ENCODE results near the gene SORL1. TPM values are rescaled to one million over a fixed set of nuclear protein-coding genes. Genes with fewer than 3 reads are reported as not detected.
"Not testable (repeated sequence)": the region's sequence is repeated elsewhere in the genome, so short reads cannot be mapped to it uniquely, and the experiment has no call there.

Gene SORL1
- 197 and 232 TPM in 2 replicates for total RNA-seq (2014; rRNA removed; shearing (Covaris generic); ENCODE audit: low replicate concordance)

- Histone ChIP-seq H3K36me3 (ENCODE audit: insufficient read depth, low read length) (peaks cover 5% of the 10 kb centered on the region; the same call in 1 of the 2 replicates), H2AFZ (ENCODE audit: low read length) (no peak within 1 kb of the TSS), H3K9ac (ENCODE audit: low read length) (peak within 1 kb of the TSS; percentile 90), H3K4me1 (ENCODE audit: low read length) (peaks cover 86% of the 10 kb centered on the region), H3K79me2 (ENCODE audit: low read length) (peaks cover 70% of the 10 kb centered on the region), H3K4me2 (ENCODE audit: low read depth, low read length, poor library complexity, severe bottlenecking) (peak within 1 kb of the TSS; percentile 97), H3K9me3 (ENCODE audit: low read length) (no peaks in the 10 kb centered on the region), H3K27ac (ENCODE audit: low read length) (peak within 1 kb of the TSS; percentile 99), H3K4me3 (ENCODE audit: low read length) (peak within 1 kb of the TSS; percentile 82), H3K27me3 (ENCODE audit: low read length) (no peaks in the 10 kb centered on the region), H4K20me1 (ENCODE audit: insufficient read depth, low read depth, low read length) (no peaks in the 10 kb centered on the region), H3K9me2 (replicated peaks; ENCODE audit: insufficient read depth, low read length) (no peaks in the 10 kb centered on the region)
- peak; percentile 79 for DNase-seq
These were observed at the start of gene SORL1 for GRCh38 chr11:121451986-121452608. SORL1 (plus strand) TSS chr11:121452314; CDS start chr11:121452332, 18 bp downstream.

GRCh38 chr11:121405646-121406045 lies 46.5 kb upstream of the SORL1 start:
- Histone ChIP-seq H3K9me3 (ENCODE audit: low read length) (no peaks in the 10 kb centered on the region), H3K4me2 (ENCODE audit: low read depth, low read length, poor library complexity, severe bottlenecking) (peak overlapping the region; percentile 76), H3K9ac (ENCODE audit: low read length) (peak overlapping the region; percentile 64), H3K36me3 (ENCODE audit: insufficient read depth, low read length) (no peaks in the 10 kb centered on the region), H2AFZ (ENCODE audit: low read length) (no peak overlapping the region), H3K9me2 (replicated peaks; ENCODE audit: insufficient read depth, low read length) (no peaks in the 10 kb centered on the region), H3K79me2 (ENCODE audit: low read length) (no peaks in the 10 kb centered on the region), H3K27ac (ENCODE audit: low read length) (peak overlapping the region; percentile 99), H3K4me1 (ENCODE audit: low read length) (peaks cover 56% of the 10 kb centered on the region), H3K4me3 (ENCODE audit: low read length) (0 out of 2 replicates have a peak overlapping the region, but pooled peaks have one; percentile 41), H4K20me1 (ENCODE audit: insufficient read depth, low read depth, low read length) (no peaks in the 10 kb centered on the region), H3K27me3 (ENCODE audit: low read length) (no peaks in the 10 kb centered on the region)
- DNase-seq = no peak

DNA sequence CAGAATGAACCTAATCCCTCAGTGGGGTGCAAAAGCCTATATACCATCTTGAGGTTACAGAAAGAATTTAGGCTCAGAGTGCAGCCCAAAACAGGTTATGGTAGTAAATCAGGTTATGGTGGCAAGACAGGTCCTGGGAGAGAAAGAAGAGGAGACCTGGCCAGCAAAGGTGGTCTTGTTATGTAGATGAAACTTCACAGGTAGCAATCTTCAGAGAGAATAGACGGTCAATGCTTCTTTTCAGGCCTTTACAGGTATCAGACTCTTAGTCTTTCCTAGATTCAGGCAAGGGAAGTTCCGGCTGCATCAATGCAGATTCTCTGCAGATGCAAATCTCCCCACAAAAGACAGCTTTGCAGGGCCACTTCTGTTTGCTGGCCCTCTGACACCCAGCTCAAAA lies 45.8 kb upstream of the SORL1 start:
- DNase-seq = no peak

GRCh38 chr11:121408830-121409229 lies 43.3 kb upstream of the SORL1 start:
- Histone ChIP-seq H3K9me3 (ENCODE audit: low read length) (no peaks in the 10 kb centered on the region), H3K9me2 (replicated peaks; ENCODE audit: insufficient read depth, low read length) (no peaks in the 10 kb centered on the region), H3K4me1 (ENCODE audit: low read length) (peaks cover 53% of the 10 kb centered on the region), H3K4me3 (ENCODE audit: low read length) (no peak overlapping the region), H3K27ac (ENCODE audit: low read length) (peak overlapping the region; percentile 99), H3K36me3 (ENCODE audit: insufficient read depth, low read length) (no peaks in the 10 kb centered on the region), H3K79me2 (ENCODE audit: low read length) (no peaks in the 10 kb centered on the region), H4K20me1 (ENCODE audit: insufficient read depth, low read depth, low read length) (no peaks in the 10 kb centered on the region), H3K9ac (ENCODE audit: low read length) (peak overlapping the region; percentile 38; the same call in 1 of the 2 replicates), H3K27me3 (ENCODE audit: low read length) (no peaks in the 10 kb centered on the region), H2AFZ (ENCODE audit: low read length) (no peak overlapping the region), H3K4me2 (ENCODE audit: low read depth, low read length, poor library complexity, severe bottlenecking) (peak overlapping the region; percentile 56)
- peak; percentile 65 for DNase-seq

More for the DNA sequence above, 45.8 kb upstream of the SORL1 start:
- no peaks in the 10 kb centered on the region for H3K79me2 ChIP-seq (ENCODE audit: low read length)
- peak overlapping the region; percentile 76 for H3K4me2 ChIP-seq (ENCODE audit: low read depth, low read length, poor library complexity, severe bottlenecking)
- H3K9me3 ChIP-seq (ENCODE audit: low read length) = no peaks in the 10 kb centered on the region
- peak overlapping the region; percentile 41; the same call in 1 of the 2 replicates for H3K4me3 ChIP-seq (ENCODE audit: low read length)
- H4K20me1 ChIP-seq (ENCODE audit: insufficient read depth, low read depth, low read length) = no peaks in the 10 kb centered on the region
- no peaks in the 10 kb centered on the region for H3K36me3 ChIP-seq (ENCODE audit: insufficient read depth, low read length)
- H3K4me1 ChIP-seq (ENCODE audit: low read length) = peaks cover 56% of the 10 kb centered on the region
- H2AFZ ChIP-seq (ENCODE audit: low read length) = no peak overlapping the region
- no peaks in the 10 kb centered on the region for H3K27me3 ChIP-seq (ENCODE audit: low read length)
- no peaks in the 10 kb centered on the region for H3K9me2 ChIP-seq (replicated peaks; ENCODE audit: insufficient read depth, low read length)
- peak overlapping the region; percentile 64 for H3K9ac ChIP-seq (ENCODE audit: low read length)
- peak overlapping the region; percentile 99 for H3K27ac ChIP-seq (ENCODE audit: low read length)

- not testable (repeated sequence) for H3K27me3 ChIP-seq (ENCODE audit: low read length); H4K20me1 ChIP-seq (ENCODE audit: insufficient read depth, low read depth, low read length); H2AFZ ChIP-seq (ENCODE audit: low read length); H3K9ac ChIP-seq (ENCODE audit: low read length); H3K4me3 ChIP-seq (ENCODE audit: low read length); H3K9me2 ChIP-seq (replicated peaks; ENCODE audit: insufficient read depth, low read length); DNase-seq; H3K9me3 ChIP-seq (ENCODE audit: low read length); H3K4me2 ChIP-seq (ENCODE audit: low read depth, low read length, poor library complexity, severe bottlenecking); H3K79me2 ChIP-seq (ENCODE audit: low read length); H3K36me3 ChIP-seq (ENCODE audit: insufficient read depth, low read length)
- Histone ChIP-seq H3K27ac (ENCODE audit: low read length) (peak overlapping the region; percentile 99), H3K4me1 (ENCODE audit: low read length) (peaks cover 52% of the 10 kb centered on the region)
These were observed 42.1 kb upstream of the SORL1 start for GRCh38 chr11:121410041-121410440.

- H3K36me3 ChIP-seq (ENCODE audit: insufficient read depth, low read length); H3K4me2 ChIP-seq (ENCODE audit: low read depth, low read length, poor library complexity, severe bottlenecking); H3K27me3 ChIP-seq (ENCODE audit: low read length); H3K9me3 ChIP-seq (ENCODE audit: low read length); H4K20me1 ChIP-seq (ENCODE audit: insufficient read depth, low read depth, low read length); H3K9me2 ChIP-seq (replicated peaks; ENCODE audit: insufficient read depth, low read length); DNase-seq; H3K4me3 ChIP-seq (ENCODE audit: low read length); H3K9ac ChIP-seq (ENCODE audit: low read length); H2AFZ ChIP-seq (ENCODE audit: low read length); H3K79me2 ChIP-seq (ENCODE audit: low read length): not testable (repeated sequence)
- Histone ChIP-seq H3K4me1 (ENCODE audit: low read length) (peaks cover 40% of the 10 kb centered on the region), H3K27ac (ENCODE audit: low read length) (peak overlapping the region; percentile 42; the same call in 1 of the 2 replicates)
These were observed 40.8 kb upstream of the SORL1 start for GRCh38 chr11:121411330-121411729.

DNA sequence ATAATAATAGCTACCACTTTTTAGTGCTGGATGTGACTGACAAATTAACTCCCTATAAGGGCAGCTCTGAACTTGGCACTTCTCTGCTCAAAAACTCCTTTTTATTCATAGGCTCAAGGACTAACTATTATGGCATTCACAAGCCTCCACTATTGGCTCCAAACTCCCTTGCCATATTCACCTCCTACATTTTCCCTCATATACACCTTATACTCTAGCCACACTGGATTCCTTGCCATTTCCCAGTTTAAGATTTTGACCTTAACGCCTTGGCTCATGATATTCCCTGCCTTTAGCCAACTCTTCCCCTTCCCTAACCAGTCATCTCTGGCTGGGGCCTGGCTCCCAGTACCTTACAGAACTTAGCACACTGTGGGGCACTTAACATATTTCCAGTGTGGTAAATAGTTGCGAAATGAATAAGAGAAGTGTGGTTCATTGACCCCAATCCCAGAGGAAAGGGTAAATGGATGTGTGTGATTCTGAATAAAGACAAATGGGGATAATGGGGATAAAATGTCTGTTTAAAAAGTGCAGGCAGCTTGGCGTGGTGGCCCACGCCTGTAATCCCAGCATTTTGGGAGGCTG lies 40.0 kb upstream of the SORL1 start:
- Histone ChIP-seq H3K9ac (ENCODE audit: low read length) (no peak overlapping the region), H3K9me3 (ENCODE audit: low read length) (no peaks in the 10 kb centered on the region), H3K4me2 (ENCODE audit: low read depth, low read length, poor library complexity, severe bottlenecking) (no peak overlapping the region), H3K9me2 (replicated peaks; ENCODE audit: insufficient read depth, low read length) (no peaks in the 10 kb centered on the region), H3K79me2 (ENCODE audit: low read length) (no peaks in the 10 kb centered on the region), H3K27ac (ENCODE audit: low read length) (no peak overlapping the region), H3K4me3 (ENCODE audit: low read length) (no peak overlapping the region), H3K4me1 (ENCODE audit: low read length) (peaks cover 35% of the 10 kb centered on the region), H3K27me3 (ENCODE audit: low read length) (no peaks in the 10 kb centered on the region), H3K36me3 (ENCODE audit: insufficient read depth, low read length) (no peaks in the 10 kb centered on the region), H2AFZ (ENCODE audit: low read length) (no peak overlapping the region), H4K20me1 (ENCODE audit: insufficient read depth, low read depth, low read length) (no peaks in the 10 kb centered on the region)
- no peak for DNase-seq

GRCh38 chr11:121412711-121413415 lies 39.3 kb upstream of the SORL1 start:
- Histone ChIP-seq H3K4me2 (ENCODE audit: low read depth, low read length, poor library complexity, severe bottlenecking) (no peak overlapping the region), H3K27me3 (ENCODE audit: low read length) (no peaks in the 10 kb centered on the region), H3K4me3 (ENCODE audit: low read length) (no peak overlapping the region), H3K9me3 (ENCODE audit: low read length) (no peaks in the 10 kb centered on the region), H4K20me1 (ENCODE audit: insufficient read depth, low read depth, low read length) (no peaks in the 10 kb centered on the region), H3K36me3 (ENCODE audit: insufficient read depth, low read length) (no peaks in the 10 kb centered on the region), H3K9me2 (replicated peaks; ENCODE audit: insufficient read depth, low read length) (no peaks in the 10 kb centered on the region), H3K27ac (ENCODE audit: low read length) (no peak overlapping the region), H2AFZ (ENCODE audit: low read length) (no peak overlapping the region), H3K9ac (ENCODE audit: low read length) (no peak overlapping the region), H3K4me1 (ENCODE audit: low read length) (peaks cover 35% of the 10 kb centered on the region), H3K79me2 (ENCODE audit: low read length) (no peaks in the 10 kb centered on the region)
- DNase-seq = no peak

All from Karpas-422 (cell line).